ENCODE results near the gene QSER1.

DNA sequence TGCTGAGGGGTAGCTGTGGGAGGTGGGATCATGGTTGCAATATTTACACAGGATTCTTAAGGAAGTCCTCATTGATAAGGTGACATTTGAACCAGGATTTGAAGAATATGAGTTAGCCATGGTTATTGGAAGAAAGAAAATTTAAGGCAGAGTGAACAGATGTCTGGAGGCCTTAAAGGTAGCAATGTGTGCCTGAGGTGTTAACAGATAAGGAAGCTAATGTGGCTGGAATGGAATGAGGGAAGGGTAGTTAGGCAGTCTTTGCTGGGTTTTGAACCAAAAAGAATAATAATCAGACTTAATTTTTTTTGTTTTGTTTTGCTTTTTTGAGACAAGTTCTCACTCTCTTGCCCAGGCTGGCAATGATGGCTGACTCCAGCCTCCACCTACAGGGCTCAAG, 113.4 kb downstream of the QSER1 start:
- TF ChIP-seq, protein P1, sequence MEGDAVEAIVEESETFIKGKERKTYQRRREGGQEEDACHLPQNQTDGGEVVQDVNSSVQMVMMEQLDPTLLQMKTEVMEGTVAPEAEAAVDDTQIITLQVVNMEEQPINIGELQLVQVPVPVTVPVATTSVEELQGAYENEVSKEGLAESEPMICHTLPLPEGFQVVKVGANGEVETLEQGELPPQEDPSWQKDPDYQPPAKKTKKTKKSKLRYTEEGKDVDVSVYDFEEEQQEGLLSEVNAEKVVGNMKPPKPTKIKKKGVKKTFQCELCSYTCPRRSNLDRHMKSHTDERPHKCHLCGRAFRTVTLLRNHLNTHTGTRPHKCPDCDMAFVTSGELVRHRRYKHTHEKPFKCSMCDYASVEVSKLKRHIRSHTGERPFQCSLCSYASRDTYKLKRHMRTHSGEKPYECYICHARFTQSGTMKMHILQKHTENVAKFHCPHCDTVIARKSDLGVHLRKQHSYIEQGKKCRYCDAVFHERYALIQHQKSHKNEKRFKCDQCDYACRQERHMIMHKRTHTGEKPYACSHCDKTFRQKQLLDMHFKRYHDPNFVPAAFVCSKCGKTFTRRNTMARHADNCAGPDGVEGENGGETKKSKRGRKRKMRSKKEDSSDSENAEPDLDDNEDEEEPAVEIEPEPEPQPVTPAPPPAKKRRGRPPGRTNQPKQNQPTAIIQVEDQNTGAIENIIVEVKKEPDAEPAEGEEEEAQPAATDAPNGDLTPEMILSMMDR (conservative IDR thresholded peaks at IDR 0.05; ENCODE audit: low read depth, low read length): no peak
- no peak for TF ChIP-seq EZH2 (IDR thresholded peaks at IDR 0.05; ENCODE audit: borderline replicate concordance, low read depth, low read length, poor library complexity, severe bottlenecking)
